ENCODE results near the gene COL6A3.

The COL6A3 gene

DNA sequence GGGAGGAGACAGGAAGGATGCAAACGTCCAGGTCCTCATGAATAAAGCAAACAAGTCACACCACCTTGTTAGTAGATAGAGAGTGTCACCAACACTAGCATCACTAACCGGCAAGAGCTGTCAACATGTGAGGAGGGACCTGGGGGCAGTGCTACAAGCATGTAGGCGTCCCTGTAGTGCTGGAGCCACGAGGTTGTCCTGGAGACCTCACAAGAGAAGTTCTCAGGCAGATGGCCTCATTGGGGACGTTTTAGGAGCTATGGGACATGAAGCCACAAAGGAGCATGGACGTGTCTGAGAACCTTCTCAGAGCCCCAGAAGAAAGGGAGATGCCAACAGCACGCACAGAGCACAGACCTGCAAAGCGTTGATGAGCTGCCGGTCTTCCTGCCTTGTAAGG is 70.0 kb downstream of the COL6A3 start:
- H3K27ac ChIP-seq, result no peak overlapping the region
- no peak overlapping the region for H3K4me2 ChIP-seq
- H3K4me3 ChIP-seq, result no peak overlapping the region
- H3K36me3 ChIP-seq, result no peaks in the 10 kb centered on the region
- H4K20me1 ChIP-seq, result no peaks in the 10 kb centered on the region
- H3K9ac ChIP-seq, result no peak overlapping the region
- H3K9me3 ChIP-seq (replicated peaks in 1 of 11), result no peaks in the 10 kb centered on the region
- TF ChIP-seq Cebpa-rat (IDR thresholded peaks at IDR 0.05), result no peak
- H3K4me1 ChIP-seq, result peaks cover 9 to 18% (median 12%) of the 10 kb centered on the region in 10 experiments; a peak in 19 of 20 replicates
- peaks cover 0 to 5% (median 0%) of the 10 kb centered on the region in 11 experiments; a peak in 1 of 22 replicates for H3K27me3 ChIP-seq

DNA sequence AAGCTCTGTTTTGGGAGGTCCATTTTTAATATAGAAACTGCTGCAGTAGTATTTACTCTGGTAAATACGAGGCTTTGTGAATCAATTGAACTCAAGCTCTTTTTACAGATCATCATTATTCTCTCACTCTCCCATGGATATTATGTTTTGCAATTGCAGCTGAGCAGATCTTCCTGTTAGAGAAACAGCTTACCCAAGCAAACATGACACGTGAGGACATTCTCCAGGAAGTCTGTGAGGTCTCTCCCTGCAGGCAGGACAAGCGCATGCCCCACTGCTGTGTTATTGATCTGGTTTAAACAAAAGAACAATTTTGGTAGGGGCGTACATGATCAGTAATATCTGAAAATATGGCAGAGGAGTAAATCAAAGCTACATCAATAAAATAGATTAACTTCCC is 72.1 kb downstream of the COL6A3 start:
- TF ChIP-seq Cebpa-rat (IDR thresholded peaks at IDR 0.05), result no peak
- Histone ChIP-seq H3K9ac (no peak overlapping the region), H3K36me3 (no peaks in the 10 kb centered on the region), H3K4me2 (peak overlapping the region in 3 of 11 experiments; percentile 16 to 69 (median 59); a peak in 4 of 22 replicates), H4K20me1 (no peaks in the 10 kb centered on the region), H3K4me3 (no peak overlapping the region), H3K27ac (no peak overlapping the region; a peak in 2 of 22 replicates), H3K9me3 (replicated peaks in 1 of 11) (0 out of 22 replicates have a peak, but pooled peaks cover 0 to 4% (median 0%) of the 10 kb centered on the region in 11 experiments), H3K27me3 (peaks cover 0 to 5% (median 0%) of the 10 kb centered on the region in 11 experiments; a peak in 1 of 22 replicates), H3K4me1 (peaks cover 9 to 18% (median 12%) of the 10 kb centered on the region in 10 experiments; a peak in 19 of 20 replicates)

GRCh38 chr2:237337586-237337985 is 76.4 kb downstream of the COL6A3 start:
- peaks cover 0 to 8% (median 5%) of the 10 kb centered on the region in 11 experiments; a peak in 7 of 22 replicates for H3K27me3 ChIP-seq
- H3K9ac ChIP-seq, result no peak overlapping the region
- no peak overlapping the region for H3K4me2 ChIP-seq
- H3K4me1 ChIP-seq, result peaks cover 4 to 18% (median 8%) of the 10 kb centered on the region in 10 experiments; a peak in 14 of 20 replicates
- no peaks in the 10 kb centered on the region for H3K36me3 ChIP-seq
- peaks cover 0 to 6% (median 0%) of the 10 kb centered on the region in 11 experiments; a peak in 1 of 22 replicates for H3K9me3 ChIP-seq (replicated peaks in 1 of 11)
- H3K4me3 ChIP-seq, result no peak overlapping the region
- H3K27ac ChIP-seq, result no peak overlapping the region
- no peaks in the 10 kb centered on the region for H4K20me1 ChIP-seq
- no peak for TF ChIP-seq Cebpa-rat (IDR thresholded peaks at IDR 0.05)

GRCh38 chr2:237336131-237336530 is 77.8 kb downstream of the COL6A3 start:
- Histone ChIP-seq H4K20me1 (no peaks in the 10 kb centered on the region), H3K4me2 (peak overlapping the region in 9 of 11 experiments; percentile 3 to 70 (median 53); a peak in 15 of 22 replicates), H3K27me3 (peaks cover 0 to 8% (median 5%) of the 10 kb centered on the region in 11 experiments; a peak in 7 of 22 replicates), H3K9me3 (replicated peaks in 1 of 11) (peaks cover 0 to 6% (median 0%) of the 10 kb centered on the region in 11 experiments; a peak in 1 of 22 replicates), H3K4me1 (peaks cover 0 to 12% (median 5%) of the 10 kb centered on the region in 10 experiments; a peak in 11 of 20 replicates), H3K4me3 (no peak overlapping the region), H3K27ac (no peak overlapping the region), H3K36me3 (no peaks in the 10 kb centered on the region), H3K9ac (no peak overlapping the region)
- no peak for TF ChIP-seq Cebpa-rat (IDR thresholded peaks at IDR 0.05)

DNA sequence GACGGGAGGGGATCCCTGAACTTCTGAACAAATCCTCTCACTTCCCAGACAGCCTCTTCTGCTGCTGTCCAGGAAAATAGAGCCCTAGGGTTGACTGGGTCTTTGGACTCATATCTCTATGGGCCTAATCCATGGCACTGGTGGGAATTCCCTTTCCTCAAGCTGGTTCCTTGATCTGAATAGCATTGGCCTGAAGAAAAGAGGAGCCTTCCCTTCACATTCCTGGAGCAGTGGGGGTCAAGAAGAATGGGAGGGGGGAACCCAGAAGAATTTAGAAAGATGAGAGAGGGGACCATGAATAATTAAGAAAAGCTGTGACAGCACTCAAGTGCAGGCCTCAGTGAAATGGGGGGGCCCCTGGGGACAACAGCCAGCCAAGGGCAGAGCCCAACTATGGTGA is 80.2 kb downstream of the COL6A3 start:
- no peaks in the 10 kb centered on the region for H4K20me1 ChIP-seq
- no peak overlapping the region for H3K4me2 ChIP-seq
- H3K27me3 ChIP-seq, result peaks cover 0 to 8% (median 5%) of the 10 kb centered on the region in 11 experiments; a peak in 7 of 22 replicates
- no peak for TF ChIP-seq Cebpa-rat (IDR thresholded peaks at IDR 0.05)
- no peak overlapping the region for H3K27ac ChIP-seq
- no peak overlapping the region for H3K9ac ChIP-seq
- H3K4me1 ChIP-seq, result peaks cover 0 to 12% (median 5%) of the 10 kb centered on the region in 10 experiments; a peak in 9 of 20 replicates
- H3K36me3 ChIP-seq, result no peaks in the 10 kb centered on the region
- peaks cover 0 to 6% (median 0%) of the 10 kb centered on the region in 11 experiments; a peak in 1 of 22 replicates for H3K9me3 ChIP-seq (replicated peaks in 1 of 11)
- no peak overlapping the region for H3K4me3 ChIP-seq

GRCh38 chr2:237330541-237330940 is 83.4 kb downstream of the COL6A3 start:
- Histone ChIP-seq H3K4me3 (no peak overlapping the region), H3K9me3 (replicated peaks in 1 of 11) (no peaks in the 10 kb centered on the region), H4K20me1 (no peaks in the 10 kb centered on the region), H3K27me3 (peaks cover 0 to 4% (median 0%) of the 10 kb centered on the region in 11 experiments; a peak in 3 of 22 replicates), H3K4me1 (peaks cover 0 to 2% (median 0%) of the 10 kb centered on the region in 10 experiments; a peak in 1 of 20 replicates), H3K4me2 (no peak overlapping the region), H3K9ac (no peak overlapping the region), H3K27ac (no peak overlapping the region), H3K36me3 (no peaks in the 10 kb centered on the region)
- TF ChIP-seq Cebpa-rat (IDR thresholded peaks at IDR 0.05), result no peak

DNA sequence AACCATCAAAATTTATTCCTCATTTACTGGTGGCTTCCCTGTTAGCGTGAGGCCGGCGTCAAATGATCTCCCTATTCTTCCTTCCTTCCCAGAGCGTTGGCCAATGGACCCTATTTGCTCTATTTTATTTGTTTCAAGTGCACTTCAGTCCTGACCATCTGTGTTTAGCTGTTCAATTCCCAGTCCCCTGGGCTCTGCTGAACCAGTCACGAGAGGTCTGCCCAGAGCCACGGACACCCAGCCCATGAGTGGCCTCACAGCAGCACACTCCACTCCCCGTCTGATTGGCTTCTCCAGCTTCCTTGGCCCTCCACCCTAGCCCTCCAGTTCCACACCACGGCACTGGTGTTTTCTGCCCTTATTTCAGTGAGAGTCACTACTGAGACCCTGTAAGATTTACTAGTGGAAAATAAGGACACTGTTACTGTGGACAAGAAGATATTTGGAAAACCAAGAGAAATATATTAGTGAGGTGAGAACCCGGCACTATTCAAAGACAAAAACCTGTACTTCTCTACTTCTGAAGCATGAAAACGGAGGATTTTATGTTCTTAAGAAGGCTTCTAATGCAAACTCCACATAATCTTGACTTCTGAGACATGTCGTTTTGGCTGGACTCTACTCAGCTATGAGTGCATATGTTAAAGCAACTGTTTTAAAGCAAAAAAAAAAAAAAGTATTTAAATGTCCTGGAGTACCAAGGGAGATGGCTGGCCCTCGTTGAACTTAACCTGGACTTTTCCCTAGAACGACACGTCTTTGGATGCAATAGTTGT is 86.6 kb downstream of the COL6A3 start:
- Histone ChIP-seq H3K4me3 (no peak overlapping the region), H3K4me1 (no peaks in the 10 kb centered on the region), H3K27ac (no peak overlapping the region), H3K4me2 (no peak overlapping the region), H3K27me3 (no peaks in the 10 kb centered on the region), H3K9me3 (replicated peaks in 1 of 11) (no peaks in the 10 kb centered on the region), H3K9ac (no peak overlapping the region), H3K36me3 (no peaks in the 10 kb centered on the region), H4K20me1 (no peaks in the 10 kb centered on the region)
- TF ChIP-seq Cebpa-rat (IDR thresholded peaks at IDR 0.05), result no peak

- no peak overlapping the region for H3K4me3 ChIP-seq
- H3K27me3 ChIP-seq, result no peaks in the 10 kb centered on the region
- no peaks in the 10 kb centered on the region for H3K9me3 ChIP-seq (replicated peaks in 1 of 11)
- H3K4me1 ChIP-seq, result no peaks in the 10 kb centered on the region
- H4K20me1 ChIP-seq, result no peaks in the 10 kb centered on the region
- H3K4me2 ChIP-seq, result no peak overlapping the region
- H3K27ac ChIP-seq, result no peak overlapping the region
- no peak overlapping the region for H3K9ac ChIP-seq
- H3K36me3 ChIP-seq, result no peaks in the 10 kb centered on the region
- TF ChIP-seq Cebpa-rat (IDR thresholded peaks at IDR 0.05), result no peak
Observed at GRCh38 chr2:237326266-237327171, 87.4 kb downstream of the COL6A3 start.

DNA sequence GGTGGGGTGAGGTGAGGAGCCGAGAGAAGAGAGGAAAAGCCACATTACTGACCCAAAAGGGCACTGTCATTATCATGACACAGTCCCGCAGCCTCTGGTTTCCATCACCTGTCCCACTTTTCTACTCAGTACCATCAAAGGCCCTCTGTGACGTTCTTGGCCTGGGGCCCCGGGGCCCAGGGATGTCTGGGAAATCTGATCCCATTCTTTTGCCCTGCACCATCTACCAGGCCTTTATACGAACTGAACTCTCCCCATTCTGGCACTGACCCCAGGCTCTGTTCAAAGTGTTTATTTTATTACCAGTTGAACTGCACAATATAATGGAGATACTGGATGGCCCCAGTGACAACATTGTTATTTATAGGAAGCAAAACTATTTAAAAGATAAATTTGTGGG is 89.1 kb downstream of the COL6A3 start:
- Histone ChIP-seq H3K27ac (no peak overlapping the region), H3K36me3 (no peaks in the 10 kb centered on the region), H3K4me3 (no peak overlapping the region), H3K9ac (no peak overlapping the region), H3K4me2 (no peak overlapping the region), H3K27me3 (no peaks in the 10 kb centered on the region), H3K4me1 (no peaks in the 10 kb centered on the region), H3K9me3 (replicated peaks in 1 of 11) (no peaks in the 10 kb centered on the region), H4K20me1 (no peaks in the 10 kb centered on the region)
- TF ChIP-seq Cebpa-rat (IDR thresholded peaks at IDR 0.05), result no peak

All from BLaER1 treated with 17β-estradiol and CSF1 and Interleukin-3, amounts not matched to agents 10 nM and 100 nM (cell line).